Measurements from ENCODE around the gene FBXO10. TPM values are rescaled to one million over a fixed set of nuclear protein-coding genes. Genes with fewer than 3 reads are reported as not detected.
"Not testable (repeated sequence)": the region's sequence is repeated elsewhere in the genome, so short reads cannot be mapped to it uniquely, and the experiment has no call there.

The FBXO10 gene
- total RNA-seq, 4 donors from 2014 or later = 7.3 to 16.2 (median 9.2) TPM

GRCh38 chr9:37515620-37516258 is 60.4 kb downstream of the FBXO10 start:
- ATAC-seq (ENCODE audit: low FRiP score) (no peak), DNase-seq (ENCODE audit: low spot score) (no peak)
- TF ChIP-seq CTCF (IDR thresholded peaks at IDR 0.05) = no peak

DNA sequence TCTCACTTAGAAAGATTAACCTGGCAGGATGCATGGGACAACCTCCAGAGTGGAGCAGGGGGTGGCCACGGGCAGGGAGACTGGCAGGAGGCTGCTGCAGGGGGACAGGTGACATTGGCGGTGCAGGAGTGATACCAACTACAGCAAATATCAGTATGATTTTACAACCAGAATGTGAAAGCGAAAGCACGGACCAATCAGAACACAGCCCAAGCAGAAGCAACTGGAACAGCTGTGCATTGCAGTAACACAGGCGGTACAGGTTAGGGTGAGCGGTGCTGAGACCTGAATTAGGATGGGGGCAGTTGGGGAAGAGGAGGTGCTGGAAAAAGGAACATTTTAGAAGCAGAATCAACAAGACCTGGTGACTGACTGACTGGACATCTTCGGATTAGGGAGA is 61.2 kb downstream of the FBXO10 start:
- ATAC-seq (ENCODE audit: low FRiP score) (no peak), DNase-seq (ENCODE audit: low spot score) (no peak)
- TF ChIP-seq CTCF (IDR thresholded peaks at IDR 0.05) = no peak

DNA sequence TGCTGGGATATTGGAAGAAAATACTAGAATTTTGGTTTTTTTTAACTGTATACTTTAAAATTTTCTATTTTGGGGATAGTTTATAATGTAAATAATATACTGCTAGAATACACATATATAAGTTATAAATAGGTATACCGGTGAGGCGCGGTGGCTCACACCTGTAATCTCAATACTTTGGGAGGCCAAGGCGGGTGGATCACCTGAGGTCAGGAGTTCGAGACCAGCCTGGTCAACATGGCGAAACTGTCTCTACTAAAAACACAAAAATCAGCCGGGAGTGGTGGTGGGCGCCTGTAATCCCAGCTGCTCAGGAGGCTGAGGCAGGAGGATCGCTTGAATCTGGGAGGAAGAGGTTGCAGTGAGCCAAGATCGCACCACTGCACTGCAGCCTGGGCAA is 61.8 kb downstream of the FBXO10 start:
- not testable (repeated sequence) for DNase-seq (ENCODE audit: low spot score); ATAC-seq (ENCODE audit: low FRiP score)

GRCh38 chr9:37512437-37512836 is 63.7 kb downstream of the FBXO10 start:
- ATAC-seq (ENCODE audit: low FRiP score) = no peak
- no peak for DNase-seq (ENCODE audit: low spot score)
- TF ChIP-seq CTCF (IDR thresholded peaks at IDR 0.05) = no peak

DNA sequence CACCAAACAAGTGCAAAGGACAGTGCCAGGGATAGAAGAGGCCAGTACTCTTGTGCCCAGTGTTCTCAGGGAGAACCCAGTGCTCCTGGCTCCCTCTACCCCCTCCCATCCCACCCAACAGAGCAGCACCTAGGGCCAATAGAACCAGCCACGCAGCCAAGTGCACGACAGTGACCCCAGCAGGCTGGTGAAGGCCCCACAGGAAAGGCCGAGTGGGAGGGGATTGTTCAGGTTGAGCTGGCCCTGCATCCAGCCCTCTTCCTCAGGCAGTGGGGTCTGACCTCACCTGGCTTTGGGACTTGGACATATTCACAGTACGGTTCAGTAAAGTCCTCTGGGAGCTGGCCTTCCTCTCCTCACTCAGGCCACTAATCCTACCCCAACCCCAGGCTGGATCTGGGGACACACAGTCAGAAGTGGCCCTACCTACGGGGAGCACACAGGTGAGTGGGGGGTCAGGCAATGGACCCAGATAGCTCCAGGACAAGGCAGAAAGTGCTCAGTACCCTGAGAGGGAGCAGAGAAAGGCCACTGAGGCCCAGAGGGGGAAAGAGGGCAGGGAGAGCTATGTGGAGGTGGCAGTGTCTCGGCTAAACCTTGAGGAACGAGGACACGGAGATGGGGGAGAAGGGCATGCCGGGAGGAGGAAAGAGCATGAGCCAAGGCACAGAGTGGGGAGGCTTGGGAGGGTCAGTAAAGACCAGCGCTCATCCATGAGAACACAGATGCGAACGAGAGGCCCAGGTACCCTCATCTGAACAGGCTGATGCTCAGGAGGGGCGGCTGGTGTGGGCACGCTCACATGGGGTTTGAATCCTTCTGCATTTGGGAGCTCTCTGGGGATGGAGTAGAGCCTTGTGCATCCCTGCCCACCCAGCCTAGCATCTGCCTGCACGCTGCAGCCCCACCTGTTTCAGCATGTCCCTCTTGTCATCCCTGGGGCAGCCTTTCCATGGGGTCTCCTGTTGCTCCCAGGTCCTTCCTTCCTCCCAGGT is 64.9 kb downstream of the FBXO10 start:
- no peak for ATAC-seq (ENCODE audit: low FRiP score)
- TF ChIP-seq CTCF (IDR thresholded peaks at IDR 0.05) = no peak
- DNase-seq (ENCODE audit: low spot score) = no peak

GRCh38 chr9:37510053-37510452 is 66.1 kb downstream of the FBXO10 start:
- DNase-seq (ENCODE audit: low spot score); ATAC-seq (ENCODE audit: low FRiP score): not testable (repeated sequence)

- DNase-seq (ENCODE audit: low spot score) (no peak), ATAC-seq (ENCODE audit: low FRiP score) (no peak)
- no peak for TF ChIP-seq CTCF (IDR thresholded peaks at IDR 0.05)
These were observed 66.6 kb downstream of the FBXO10 start for GRCh38 chr9:37509536-37509935.

DNA sequence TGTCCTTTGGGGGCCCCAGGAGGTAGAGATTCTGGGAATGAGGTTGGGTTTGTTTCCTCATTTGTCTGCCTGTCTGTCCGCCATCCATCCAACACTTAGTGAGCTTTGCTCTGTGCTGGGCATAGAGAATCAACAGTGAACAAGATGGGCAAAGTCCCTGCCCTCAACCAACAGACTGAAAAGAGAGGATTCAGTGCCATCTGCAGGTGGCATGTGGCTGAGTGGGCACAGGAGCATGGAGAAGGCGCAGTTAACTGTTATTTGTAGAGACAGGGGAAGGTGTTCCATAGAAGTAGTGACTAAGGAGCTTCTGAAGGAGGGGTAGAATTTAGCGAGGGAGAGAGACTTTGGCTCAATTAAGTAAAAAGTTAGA is 67.4 kb downstream of the FBXO10 start:
- DNase-seq (ENCODE audit: low spot score) = no peak
- ATAC-seq (ENCODE audit: low FRiP score) = no peak
- no peak for TF ChIP-seq CTCF (IDR thresholded peaks at IDR 0.05)
